OCI-LY3 (cell line): ENCODE results near the gene ANKRD42.
A peak's percentile ranks its signal among the peaks of the same experiment; 100 is the strongest.

ENCODE experiments used
- H2AFZ ChIP-seq: fragments of 200-600, 300-600 bp; shearing (Covaris generic); 2 replicates; pipeline ENCODE4 v1.6.0; 2014; ENCODE audit warnings: antibody characterized with exemption, low read depth, low read length
- H3K27ac ChIP-seq: fragments of 200-600, 300-600 bp; sonication (generic); 2 replicates; pipeline ENCODE4 v1.5.1; 2014; ENCODE audit warnings: mild to moderate bottlenecking, low read length, moderate library complexity, mixed read lengths
- H3K27me3 ChIP-seq: fragments of 200-600, 300-600 bp; sonication (generic); 2 replicates; pipeline ENCODE4 v1.6.1; 2014; ENCODE audit warnings: low read depth, low read length, mixed read lengths
- H3K36me3 ChIP-seq: fragments of 200-600, 300-600 bp; sonication (generic); replicated peaks from 2 replicates; pipeline ENCODE3; 2014; ENCODE audit warnings: low read depth, low read length, mixed read lengths
- H3K4me1 ChIP-seq: fragments of 300-600, 200-600 bp; sonication (generic); 2 replicates; pipeline ENCODE4 v1.6.1; 2014; ENCODE audit warnings: low read length, mixed read lengths
- H3K4me2 ChIP-seq: fragments of 200-600, 300-600 bp; sonication (generic); 2 replicates; pipeline ENCODE4 v1.6.1; 2014; ENCODE audit warnings: low read length, mixed read lengths
- H3K4me3 ChIP-seq: fragments of 300-600, 200-600 bp; sonication (generic); 2 replicates; pipeline ENCODE4 v1.5.1; 2014; ENCODE audit warnings: antibody characterized with exemption, mild to moderate bottlenecking, low read length, moderate library complexity
- H3K79me2 ChIP-seq: fragments of 300-600, 200-600 bp; shearing (Covaris generic); 2 replicates; pipeline ENCODE4 v1.6.1; 2014; ENCODE audit warnings: mild to moderate bottlenecking, low read length, mixed read lengths
- H3K9ac ChIP-seq: fragments of 300-600, 200-600 bp; shearing (Covaris generic); 2 replicates; pipeline ENCODE4 v1.6.0; 2014; ENCODE audit warnings: mild to moderate bottlenecking, low read length, moderate library complexity
- H3K9me3 ChIP-seq: fragments of 200-600, 300-600 bp; shearing (Covaris generic); 2 replicates; pipeline ENCODE4 v1.6.1; 2014; ENCODE audit warnings: low read length, mixed read lengths; ENCODE audit not compliant: insufficient read depth
- H4K20me1 ChIP-seq: fragments of 200-600, 300-600 bp; sonication (generic); 2 replicates; pipeline ENCODE4 v1.6.1; 2016; ENCODE audit warnings: low read length, mixed read lengths; ENCODE audit not compliant: insufficient read depth
- EZH2phosphoT487 ChIP-seq: fragments of 200-600 bp; shearing (Covaris generic); IDR thresholded peaks from 2 replicates; pipeline ENCODE4 v1.6.1; 2018; ENCODE audit warnings: antibody characterized with exemption, mixed run types, low read depth
- TF ChIP-seq, protein P1 (sequence below): fragments of 200-600, 300-600 bp; sonication (generic); IDR thresholded peaks from 2 replicates; pipeline ENCODE4 v1.5.1; 2014; ENCODE audit warnings: antibody characterized with exemption, low read length, low read depth

The ANKRD42 gene

DNA sequence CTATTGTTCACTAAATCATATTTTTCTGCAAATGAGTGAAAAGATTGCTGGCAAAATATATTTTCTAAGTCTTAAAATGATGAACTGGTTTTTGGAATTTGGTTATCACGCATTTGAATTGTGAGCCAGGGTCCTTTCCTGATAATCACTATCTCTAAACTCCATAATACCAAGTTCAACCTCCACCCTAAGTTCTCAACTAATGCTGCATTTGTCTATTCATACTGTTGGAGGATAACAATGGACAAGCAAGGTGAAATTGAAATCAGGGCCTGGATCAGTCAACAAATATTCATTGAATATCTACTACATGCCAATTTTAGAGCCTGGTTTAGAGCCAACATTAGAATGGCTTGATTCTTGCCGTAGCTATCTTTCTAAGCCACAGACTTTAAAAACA, 41.2 kb upstream of the ANKRD42 start:
- TF ChIP-seq EZH2phosphoT487 = no peak
- TF ChIP-seq, protein P1, sequence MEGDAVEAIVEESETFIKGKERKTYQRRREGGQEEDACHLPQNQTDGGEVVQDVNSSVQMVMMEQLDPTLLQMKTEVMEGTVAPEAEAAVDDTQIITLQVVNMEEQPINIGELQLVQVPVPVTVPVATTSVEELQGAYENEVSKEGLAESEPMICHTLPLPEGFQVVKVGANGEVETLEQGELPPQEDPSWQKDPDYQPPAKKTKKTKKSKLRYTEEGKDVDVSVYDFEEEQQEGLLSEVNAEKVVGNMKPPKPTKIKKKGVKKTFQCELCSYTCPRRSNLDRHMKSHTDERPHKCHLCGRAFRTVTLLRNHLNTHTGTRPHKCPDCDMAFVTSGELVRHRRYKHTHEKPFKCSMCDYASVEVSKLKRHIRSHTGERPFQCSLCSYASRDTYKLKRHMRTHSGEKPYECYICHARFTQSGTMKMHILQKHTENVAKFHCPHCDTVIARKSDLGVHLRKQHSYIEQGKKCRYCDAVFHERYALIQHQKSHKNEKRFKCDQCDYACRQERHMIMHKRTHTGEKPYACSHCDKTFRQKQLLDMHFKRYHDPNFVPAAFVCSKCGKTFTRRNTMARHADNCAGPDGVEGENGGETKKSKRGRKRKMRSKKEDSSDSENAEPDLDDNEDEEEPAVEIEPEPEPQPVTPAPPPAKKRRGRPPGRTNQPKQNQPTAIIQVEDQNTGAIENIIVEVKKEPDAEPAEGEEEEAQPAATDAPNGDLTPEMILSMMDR = no peak

DNA sequence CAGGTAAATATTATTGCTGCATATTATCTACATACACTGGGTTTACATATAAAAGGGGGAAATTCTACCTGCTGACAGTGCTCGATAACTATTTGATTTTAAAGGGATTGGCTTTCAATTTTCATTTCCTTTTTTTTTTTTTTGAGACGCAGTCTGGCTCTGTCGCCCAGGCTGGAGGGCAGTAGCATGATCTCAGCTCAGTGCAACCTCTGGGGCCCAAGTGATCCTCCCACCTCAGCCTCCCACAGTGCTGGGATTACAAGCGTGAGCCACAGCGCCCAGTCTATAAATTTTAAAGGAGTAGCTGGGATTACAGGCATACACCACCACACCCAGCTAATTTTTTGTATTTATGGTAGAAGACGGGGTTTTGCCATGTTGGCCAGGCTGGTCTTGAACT, 39.7 kb upstream of the ANKRD42 start:
- Histone ChIP-seq H3K27ac (no peak overlapping the region), H3K4me1 (peaks cover 37% of the 10 kb centered on the region), H3K79me2 (peaks cover 19% of the 10 kb centered on the region), H3K9ac (no peak overlapping the region), H3K27me3 (no peaks in the 10 kb centered on the region), H4K20me1 (peaks cover 6% of the 10 kb centered on the region), H3K4me2 (peak overlapping the region; percentile 2; the same call in 1 of the 2 replicates), H3K4me3 (no peak overlapping the region), H3K9me3 (no peaks in the 10 kb centered on the region), H3K36me3 (peaks cover 14% of the 10 kb centered on the region), H2AFZ (no peak overlapping the region)
- TF ChIP-seq, protein P1 = no peak
- TF ChIP-seq EZH2phosphoT487 = no peak

More for the DNA sequence above, 41.2 kb upstream of the ANKRD42 start:
- Histone ChIP-seq H3K9me3 (no peaks in the 10 kb centered on the region), H3K9ac (no peak overlapping the region), H3K27me3 (no peaks in the 10 kb centered on the region), H3K36me3 (peaks cover under 1% of the 10 kb centered on the region), H3K4me2 (no peak overlapping the region), H3K4me1 (peaks cover 47% of the 10 kb centered on the region), H3K79me2 (peaks cover 4% of the 10 kb centered on the region), H4K20me1 (no peaks in the 10 kb centered on the region), H3K4me3 (no peak overlapping the region), H2AFZ (no peak overlapping the region), H3K27ac (no peak overlapping the region)

DNA sequence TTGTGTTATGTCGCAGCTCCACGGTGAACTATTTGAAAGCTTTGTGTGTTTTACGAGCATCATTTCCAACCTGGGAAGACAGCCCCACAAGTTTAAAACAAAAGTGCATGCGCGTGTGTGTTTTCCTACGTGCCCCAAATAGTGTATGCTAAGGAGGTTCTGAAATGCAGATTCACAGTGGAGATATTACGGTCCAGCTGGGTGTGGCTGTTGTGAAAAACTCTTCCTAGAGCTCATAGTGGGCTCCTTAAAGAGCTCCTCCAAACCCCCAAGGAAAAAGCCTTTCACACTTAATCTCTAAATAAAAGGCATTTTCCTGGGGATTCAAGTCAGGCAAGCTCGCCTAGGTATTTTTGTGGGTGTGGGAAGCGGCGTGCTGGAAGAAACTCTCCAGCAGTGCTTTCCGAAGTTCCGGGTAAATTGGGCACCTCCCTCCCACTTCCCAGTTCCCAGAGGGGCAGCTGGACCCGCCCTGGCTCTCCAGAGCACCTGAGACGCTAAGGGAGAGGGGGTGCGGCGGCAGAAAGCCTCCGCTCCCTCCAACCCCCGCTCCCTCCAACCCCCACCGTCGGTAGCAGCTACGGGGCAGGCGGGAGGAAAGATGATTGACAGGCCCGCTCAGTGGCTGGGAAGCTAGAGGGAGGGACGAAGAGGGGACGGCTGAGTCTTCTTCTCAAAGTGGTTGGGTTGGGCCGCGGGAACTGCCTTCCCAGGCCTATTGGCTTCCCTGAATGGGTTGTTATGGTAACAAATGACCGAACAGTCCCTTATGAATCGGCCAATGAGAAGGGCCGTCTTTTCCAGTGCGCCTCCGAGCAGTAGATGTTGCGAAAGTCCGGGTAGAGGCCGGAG, 37.1 kb upstream of the ANKRD42 start:
- H3K9ac ChIP-seq = peak overlapping the region; percentile 86
- H3K4me1 ChIP-seq = peaks cover 43% of the 10 kb centered on the region
- peak overlapping the region; percentile 79 for H3K27ac ChIP-seq
- no peaks in the 10 kb centered on the region for H3K27me3 ChIP-seq
- H3K79me2 ChIP-seq = peaks cover 45% of the 10 kb centered on the region
- H4K20me1 ChIP-seq = peaks cover 32% of the 10 kb centered on the region
- peaks cover 38% of the 10 kb centered on the region for H3K36me3 ChIP-seq
- H2AFZ ChIP-seq = peak overlapping the region; percentile 56
- no peak for TF ChIP-seq EZH2phosphoT487
- TF ChIP-seq, protein P1 = no peak
- no peaks in the 10 kb centered on the region for H3K9me3 ChIP-seq
- H3K4me2 ChIP-seq = peak overlapping the region; percentile 74
- H3K4me3 ChIP-seq = peak overlapping the region; percentile 80

DNA sequence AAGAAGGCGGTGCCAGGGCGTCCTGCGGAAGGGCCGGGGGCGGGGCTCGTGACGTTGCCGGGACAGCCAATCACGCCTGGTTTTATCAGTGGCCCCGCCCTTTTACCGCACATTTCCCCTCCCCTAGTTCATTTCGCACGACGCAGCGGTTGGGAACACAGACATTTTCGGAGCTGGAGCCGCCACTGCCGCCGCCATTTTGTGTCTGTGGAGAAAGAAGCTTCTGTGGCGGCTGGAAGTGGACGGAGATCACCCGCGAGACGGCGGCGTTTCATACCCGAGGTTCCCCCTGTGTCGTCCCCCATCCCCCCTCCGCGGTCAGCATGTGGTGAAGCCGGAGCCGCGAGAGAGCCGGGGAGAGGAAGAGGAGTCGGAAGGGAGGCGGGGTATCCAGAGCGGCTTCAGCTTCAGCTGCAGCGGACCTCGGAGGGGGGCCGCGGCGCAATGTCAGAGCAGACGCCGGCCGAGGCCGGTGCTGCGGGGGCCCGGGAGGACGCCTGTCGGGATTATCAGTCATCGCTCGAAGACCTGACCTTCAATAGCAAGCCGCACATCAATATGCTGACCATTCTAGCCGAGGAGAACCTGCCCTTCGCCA, 36.4 kb upstream of the ANKRD42 start, which contains the start of gene PCF11:
Gene PCF11 (plus strand): TSS at position 136 of the 598 bp plus-strand sequence. CDS start 309 bp downstream, at position 445.
- Histone ChIP-seq H3K4me3 (peak within 1 kb of the TSS; percentile 92), H3K27ac (peak within 1 kb of the TSS; percentile 88), H3K79me2 (peaks cover 52% of the 10 kb centered on the region), H3K27me3 (no peaks in the 10 kb centered on the region), H4K20me1 (peaks cover 39% of the 10 kb centered on the region), H3K9ac (peak within 1 kb of the TSS; percentile 96), H3K9me3 (no peaks in the 10 kb centered on the region), H2AFZ (peak within 1 kb of the TSS; percentile 56), H3K36me3 (peaks cover 43% of the 10 kb centered on the region), H3K4me1 (peaks cover 47% of the 10 kb centered on the region), H3K4me2 (peak within 1 kb of the TSS; percentile 96)
- TF ChIP-seq EZH2phosphoT487 = no peak
- TF ChIP-seq, protein P1 = no peak
